Omental fat pad (tissue), 4 donors: Measurements from ENCODE around the gene PDZD2. TPM values are rescaled to one million over a fixed set of nuclear protein-coding genes. Genes with fewer than 3 reads are reported as not detected.

ENCODE experiments used
- ATAC-seq: fragments of 150-250 bp; one replicate; pipeline ENCODE4 v1.9.1; 2016; ENCODE audit warnings: mild to moderate bottlenecking, moderate library complexity; ENCODE audit not compliant: low FRiP score
- DNase-seq: peaks from one replicate; pipeline ENCODE4 v3.0.0-alpha.2; 2019; ENCODE audit warnings: low spot score
- CTCF ChIP-seq, 3 donors: fragments of 450-650 bp; IDR thresholded peaks; one replicate each; pipeline ENCODE4 v1.5.1; 2016 to 2017; ENCODE audit warnings: antibody characterized with exemption in 3 of 3, mild to moderate bottlenecking in 3 of 3, moderate library complexity in 2 of 3
- total RNA-seq, 4 donors: library from RNA; depleted of rRNA; stranded (reverse); fragments of >200 nt; gene quantifications; one replicate each; pipeline ENCODE4 v1.1.0, GENCODE V29; 2016

The PDZD2 gene
- total RNA-seq, 4 donors from 2014 or later: 43.5 to 113 (median 55.7) TPM

GRCh38 chr5:31845361-31845760 lies 206.4 kb downstream of the PDZD2 start:
- no peak for ATAC-seq
- DNase-seq: no peak
- no peak for TF ChIP-seq CTCF (IDR thresholded peaks at IDR 0.05)

GRCh38 chr5:31846934-31847333 lies 208.0 kb downstream of the PDZD2 start:
- no peak for TF ChIP-seq CTCF (IDR thresholded peaks at IDR 0.05)
- ATAC-seq: no peak
- DNase-seq: no peak

- ATAC-seq: no peak
- no peak for DNase-seq
- TF ChIP-seq CTCF (IDR thresholded peaks at IDR 0.05): no peak
These were observed 208.4 kb downstream of the PDZD2 start for GRCh38 chr5:31847354-31847753.

- DNase-seq (no peak), ATAC-seq (no peak)
- no peak for TF ChIP-seq CTCF (IDR thresholded peaks at IDR 0.05)
These were observed 212.2 kb downstream of the PDZD2 start for GRCh38 chr5:31850981-31851689.

GRCh38 chr5:31853398-31854135 lies 214.6 kb downstream of the PDZD2 start:
- DNase-seq: no peak
- ATAC-seq: no peak
- no peak for TF ChIP-seq CTCF (IDR thresholded peaks at IDR 0.05)

GRCh38 chr5:31854181-31855133 lies 215.5 kb downstream of the PDZD2 start:
- no peak for TF ChIP-seq CTCF (IDR thresholded peaks at IDR 0.05)
- ATAC-seq (peak; percentile 83), DNase-seq (peak; percentile 40)
